GM19452 (cell line): ENCODE data around the gene COL6A2.
"Not testable (repeated sequence)": the region's sequence is repeated elsewhere in the genome, so short reads cannot be mapped to it uniquely, and the experiment has no call there.

Source experiments
- ATAC-seq: cut with Tn5 transposase; IDR thresholded peaks from one replicate; pipeline ENCODE4 v1.9.1; 2021; ENCODE audit not compliant: unreplicated experiment

The COL6A2 gene

DNA sequence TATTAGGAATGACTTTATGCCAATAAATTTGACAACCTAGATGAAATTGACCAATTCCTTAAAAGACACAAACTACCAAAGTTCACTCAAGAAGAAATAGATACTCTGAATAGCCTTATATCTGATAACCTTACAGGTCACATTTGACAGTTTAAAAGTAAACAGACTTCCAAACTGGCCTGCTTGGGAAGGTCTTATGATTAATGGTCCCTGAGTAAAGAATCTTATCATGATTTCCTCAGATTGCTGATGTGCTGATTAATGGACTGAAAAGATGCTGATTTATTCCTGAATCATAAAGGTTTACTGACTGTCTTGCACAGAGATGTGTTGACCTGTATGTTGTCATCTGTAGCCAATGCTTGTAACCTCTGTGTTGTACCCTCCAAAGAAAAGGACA lies 67.2 kb downstream of the COL6A2 start:
- ATAC-seq = no peak

DNA sequence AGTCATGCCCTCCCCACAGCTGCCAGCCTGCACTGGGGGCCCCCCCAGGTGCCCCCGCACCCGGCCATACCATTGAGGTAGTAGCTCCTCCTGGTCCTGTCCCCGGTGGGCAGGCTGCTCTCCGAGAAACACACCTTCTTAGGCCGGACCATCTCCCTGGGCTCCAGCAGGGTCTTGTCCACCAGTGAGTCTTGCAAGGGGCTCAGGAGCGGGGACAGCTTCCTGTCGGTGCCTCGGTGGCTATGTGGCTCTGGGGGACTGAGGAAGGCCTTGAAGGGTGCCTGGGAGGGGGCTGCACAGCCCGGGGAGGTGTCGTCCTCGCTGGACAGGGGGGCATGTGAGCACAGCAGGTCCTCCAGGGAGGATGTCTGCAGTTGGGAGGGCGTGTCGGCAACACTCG lies 70.3 kb downstream of the COL6A2 start:
- no peak for ATAC-seq

GRCh38 chr21:46168659-46169386 lies 70.9 kb downstream of the COL6A2 start:
- ATAC-seq = no peak

- ATAC-seq = not testable (repeated sequence)
Measured at GRCh38 chr21:46170436-46171193, 72.7 kb downstream of the COL6A2 start.

DNA sequence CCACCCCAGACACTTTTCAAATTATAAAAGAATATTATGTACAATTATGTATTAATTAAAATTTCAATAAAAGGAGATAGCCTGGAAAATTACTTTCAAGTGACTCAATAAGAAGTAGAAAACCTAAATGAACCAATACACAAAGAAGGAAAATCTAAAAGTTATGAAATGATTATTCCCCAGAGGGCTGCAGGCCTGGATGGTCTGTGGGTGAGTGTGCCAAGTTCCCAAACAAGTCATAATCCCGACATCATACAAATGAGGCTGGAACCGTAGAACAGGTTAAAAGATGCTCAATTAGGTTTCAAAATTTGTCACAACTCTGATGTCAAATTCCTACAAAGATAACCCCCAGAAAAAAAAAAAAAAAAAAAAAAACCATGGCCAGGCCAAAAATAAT lies 73.7 kb downstream of the COL6A2 start:
- ATAC-seq = no peak

GRCh38 chr21:46171996-46172862 lies 74.3 kb downstream of the COL6A2 start:
- no peak for ATAC-seq

GRCh38 chr21:46172863-46173528 lies 75.1 kb downstream of the COL6A2 start:
- ATAC-seq = no peak

- ATAC-seq = no peak
Measured at GRCh38 chr21:46173573-46173972, 75.7 kb downstream of the COL6A2 start.

DNA sequence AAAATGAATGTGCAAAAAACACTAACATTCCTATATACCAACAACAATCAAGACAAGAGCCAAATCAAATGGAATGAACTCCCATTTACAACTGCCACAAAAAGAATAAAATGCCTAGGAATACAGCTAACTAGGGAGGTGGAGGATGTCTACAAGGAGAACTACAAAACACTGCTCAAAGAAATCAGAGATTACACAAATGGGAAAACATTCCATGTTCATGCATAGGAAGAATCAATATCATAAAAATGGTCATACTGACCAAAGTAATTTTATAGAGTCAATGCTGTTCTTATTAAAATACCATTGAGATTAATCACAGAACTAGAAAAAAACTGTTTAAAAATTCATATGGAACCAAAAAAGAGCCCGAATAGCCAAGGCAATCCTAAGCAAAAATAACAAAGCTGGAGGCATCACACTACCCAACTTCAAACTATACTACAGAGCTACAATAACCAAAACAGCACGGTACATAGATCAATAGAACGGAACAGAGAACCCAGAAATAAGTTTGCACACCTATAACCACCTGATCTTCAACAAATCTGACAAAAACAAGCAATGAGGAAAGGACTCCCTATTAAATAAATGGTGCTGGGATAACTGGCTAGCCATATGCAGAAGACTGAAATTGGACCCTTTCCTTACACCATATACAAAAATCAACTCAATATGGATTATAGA lies 78.7 kb downstream of the COL6A2 start:
- ATAC-seq = not testable (repeated sequence)

GRCh38 chr21:46178961-46179360 lies 81.0 kb downstream of the COL6A2 start:
- no peak for ATAC-seq
